Measurements from ENCODE around the gene ACAA2.

The ACAA2 gene

GRCh38 chr18:49832221-49832647, 18.9 kb upstream of the ACAA2 start:
- Histone ChIP-seq H3K4me3 (ENCODE audit: low read length) (no peak overlapping the region), H3K9ac (ENCODE audit: low read length) (no peak overlapping the region), H3K27me3 (replicated peaks; ENCODE audit: control insufficient read depth, insufficient read depth, low read length) (no peaks in the 10 kb centered on the region), H3K36me3 (ENCODE audit: control insufficient read depth, insufficient read depth, low read length, severe bottlenecking) (no peaks in the 10 kb centered on the region), H3K4me1 (ENCODE audit: control insufficient read depth, insufficient read depth, low read length) (peaks cover 31% of the 10 kb centered on the region), H3K9me3 (ENCODE audit: control insufficient read depth, low read length) (peaks cover 3% of the 10 kb centered on the region)
- DNase-seq (ENCODE audit: low read depth), result no peak

GRCh38 chr18:49827996-49828395, 14.7 kb upstream of the ACAA2 start:
- Histone ChIP-seq H3K9me3 (ENCODE audit: control insufficient read depth, low read length) (peaks cover 7% of the 10 kb centered on the region), H3K36me3 (ENCODE audit: control insufficient read depth, insufficient read depth, low read length, severe bottlenecking) (no peaks in the 10 kb centered on the region), H3K4me3 (ENCODE audit: low read length) (no peak overlapping the region), H3K4me1 (ENCODE audit: control insufficient read depth, insufficient read depth, low read length) (peaks cover 5% of the 10 kb centered on the region), H3K27me3 (replicated peaks; ENCODE audit: control insufficient read depth, insufficient read depth, low read length) (no peaks in the 10 kb centered on the region), H3K9ac (ENCODE audit: low read length) (no peak overlapping the region)
- no peak for DNase-seq (ENCODE audit: low read depth)

GRCh38 chr18:49819823-49820671, 6.7 kb upstream of the ACAA2 start:
- H3K4me3 ChIP-seq (ENCODE audit: low read length), result no peak overlapping the region
- DNase-seq (ENCODE audit: low read depth), result no peak
- no peaks in the 10 kb centered on the region for H3K9me3 ChIP-seq (ENCODE audit: control insufficient read depth, low read length)
- no peaks in the 10 kb centered on the region for H3K36me3 ChIP-seq (ENCODE audit: control insufficient read depth, insufficient read depth, low read length, severe bottlenecking)
- peaks cover 4% of the 10 kb centered on the region for H3K4me1 ChIP-seq (ENCODE audit: control insufficient read depth, insufficient read depth, low read length)
- no peak overlapping the region for H3K9ac ChIP-seq (ENCODE audit: low read length)
- H3K27me3 ChIP-seq (replicated peaks; ENCODE audit: control insufficient read depth, insufficient read depth, low read length), result no peaks in the 10 kb centered on the region

DNA sequence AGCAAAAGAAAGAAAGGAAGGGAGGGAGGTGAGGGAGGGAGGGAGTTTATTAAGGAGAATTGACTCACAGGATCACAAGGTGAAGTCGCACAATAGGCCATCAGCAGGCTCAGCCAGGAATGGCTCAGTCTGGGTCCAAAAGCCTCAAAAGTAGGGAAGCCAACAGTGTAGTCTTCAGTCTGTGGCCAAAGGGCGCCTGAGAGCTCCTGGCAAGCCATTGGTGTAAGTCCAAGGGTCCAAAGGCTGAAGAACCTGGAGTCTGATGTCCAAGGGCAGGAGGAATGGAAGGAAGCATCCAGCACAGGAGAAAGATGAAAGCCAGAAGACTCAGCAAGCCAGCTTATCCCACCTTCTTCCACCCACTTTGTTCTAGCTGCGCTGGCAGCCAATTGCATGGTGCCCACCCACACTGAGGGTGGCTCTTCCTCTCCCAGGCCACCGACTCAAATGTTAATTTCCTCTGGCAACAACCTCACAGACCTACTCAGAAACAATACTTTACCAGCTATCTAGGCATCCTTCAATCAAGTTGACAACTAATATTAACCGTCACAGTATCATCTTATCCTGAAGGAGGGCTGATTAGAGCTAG, 5.8 kb upstream of the ACAA2 start:
- no peaks in the 10 kb centered on the region for H3K27me3 ChIP-seq (replicated peaks; ENCODE audit: control insufficient read depth, insufficient read depth, low read length)
- no peaks in the 10 kb centered on the region for H3K36me3 ChIP-seq (ENCODE audit: control insufficient read depth, insufficient read depth, low read length, severe bottlenecking)
- no peak for DNase-seq (ENCODE audit: low read depth)
- no peak overlapping the region for H3K9ac ChIP-seq (ENCODE audit: low read length)
- no peaks in the 10 kb centered on the region for H3K9me3 ChIP-seq (ENCODE audit: control insufficient read depth, low read length)
- H3K4me3 ChIP-seq (ENCODE audit: low read length), result no peak overlapping the region
- peaks cover 4% of the 10 kb centered on the region for H3K4me1 ChIP-seq (ENCODE audit: control insufficient read depth, insufficient read depth, low read length)

DNA sequence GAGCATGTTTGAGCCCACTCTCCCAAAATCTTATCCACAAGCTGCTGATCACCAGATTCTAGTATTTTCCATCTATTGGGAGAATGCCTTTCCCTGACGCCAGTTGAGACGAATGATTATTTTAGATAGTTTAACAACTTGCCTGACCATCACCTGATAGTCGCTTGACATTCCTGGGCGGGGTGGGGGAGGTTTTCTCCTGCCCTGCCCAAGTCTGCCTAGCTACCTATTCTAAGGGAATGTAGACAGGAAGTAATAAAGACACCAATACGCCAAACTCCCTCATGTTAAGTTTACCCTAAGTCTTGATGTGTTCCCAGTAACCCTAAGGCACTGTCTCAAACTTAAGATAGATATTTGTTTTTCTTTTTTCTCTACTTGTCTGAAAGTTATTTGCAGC, 4.6 kb upstream of the ACAA2 start:
- Histone ChIP-seq H3K36me3 (ENCODE audit: control insufficient read depth, insufficient read depth, low read length, severe bottlenecking) (no peaks in the 10 kb centered on the region), H3K4me1 (ENCODE audit: control insufficient read depth, insufficient read depth, low read length) (peaks cover 4% of the 10 kb centered on the region), H3K9ac (ENCODE audit: low read length) (no peak overlapping the region), H3K27me3 (replicated peaks; ENCODE audit: control insufficient read depth, insufficient read depth, low read length) (no peaks in the 10 kb centered on the region), H3K4me3 (ENCODE audit: low read length) (no peak overlapping the region), H3K9me3 (ENCODE audit: control insufficient read depth, low read length) (no peaks in the 10 kb centered on the region)
- DNase-seq (ENCODE audit: low read depth), result no peak

- H3K4me3 ChIP-seq (ENCODE audit: low read length), result no peak overlapping the region
- H3K27me3 ChIP-seq (replicated peaks; ENCODE audit: control insufficient read depth, insufficient read depth, low read length), result no peaks in the 10 kb centered on the region
- H3K9me3 ChIP-seq (ENCODE audit: control insufficient read depth, low read length), result no peaks in the 10 kb centered on the region
- DNase-seq (ENCODE audit: low read depth), result no peak
- H3K36me3 ChIP-seq (ENCODE audit: control insufficient read depth, insufficient read depth, low read length, severe bottlenecking), result no peaks in the 10 kb centered on the region
- H3K4me1 ChIP-seq (ENCODE audit: control insufficient read depth, insufficient read depth, low read length), result peaks cover 12% of the 10 kb centered on the region
- no peak overlapping the region for H3K9ac ChIP-seq (ENCODE audit: low read length)
These were observed 2.6 kb upstream of the ACAA2 start for GRCh38 chr18:49815927-49816326.

GRCh38 chr18:49814147-49814499, 790 bp upstream of the ACAA2 start:
- Histone ChIP-seq H3K4me1 (ENCODE audit: control insufficient read depth, insufficient read depth, low read length) (peaks cover 13% of the 10 kb centered on the region), H3K9ac (ENCODE audit: low read length) (peak overlapping the region; percentile 95), H3K9me3 (ENCODE audit: control insufficient read depth, low read length) (no peaks in the 10 kb centered on the region), H3K4me3 (ENCODE audit: low read length) (peak overlapping the region; percentile 84), H3K27me3 (replicated peaks; ENCODE audit: control insufficient read depth, insufficient read depth, low read length) (no peaks in the 10 kb centered on the region), H3K36me3 (ENCODE audit: control insufficient read depth, insufficient read depth, low read length, severe bottlenecking) (peaks cover 5% of the 10 kb centered on the region)
- peak; percentile 84 for DNase-seq (ENCODE audit: low read depth)

DNA sequence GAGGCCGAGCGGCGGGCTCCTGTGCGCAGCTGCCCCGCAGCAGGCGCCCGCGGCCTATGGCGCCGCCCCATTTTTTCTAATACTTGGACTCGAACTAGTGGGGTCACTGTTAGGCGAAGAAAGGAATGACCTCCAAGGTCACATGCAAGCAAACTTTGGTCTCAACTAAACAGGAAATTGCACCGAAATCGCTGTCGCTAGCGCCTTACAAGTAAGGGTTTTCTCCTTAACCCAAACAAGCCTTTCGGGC, 339 bp downstream of the ACAA2 start:
- Histone ChIP-seq H3K9me3 (ENCODE audit: control insufficient read depth, low read length) (no peaks in the 10 kb centered on the region), H3K4me3 (ENCODE audit: low read length) (peak overlapping the region; percentile 84)

DNA sequence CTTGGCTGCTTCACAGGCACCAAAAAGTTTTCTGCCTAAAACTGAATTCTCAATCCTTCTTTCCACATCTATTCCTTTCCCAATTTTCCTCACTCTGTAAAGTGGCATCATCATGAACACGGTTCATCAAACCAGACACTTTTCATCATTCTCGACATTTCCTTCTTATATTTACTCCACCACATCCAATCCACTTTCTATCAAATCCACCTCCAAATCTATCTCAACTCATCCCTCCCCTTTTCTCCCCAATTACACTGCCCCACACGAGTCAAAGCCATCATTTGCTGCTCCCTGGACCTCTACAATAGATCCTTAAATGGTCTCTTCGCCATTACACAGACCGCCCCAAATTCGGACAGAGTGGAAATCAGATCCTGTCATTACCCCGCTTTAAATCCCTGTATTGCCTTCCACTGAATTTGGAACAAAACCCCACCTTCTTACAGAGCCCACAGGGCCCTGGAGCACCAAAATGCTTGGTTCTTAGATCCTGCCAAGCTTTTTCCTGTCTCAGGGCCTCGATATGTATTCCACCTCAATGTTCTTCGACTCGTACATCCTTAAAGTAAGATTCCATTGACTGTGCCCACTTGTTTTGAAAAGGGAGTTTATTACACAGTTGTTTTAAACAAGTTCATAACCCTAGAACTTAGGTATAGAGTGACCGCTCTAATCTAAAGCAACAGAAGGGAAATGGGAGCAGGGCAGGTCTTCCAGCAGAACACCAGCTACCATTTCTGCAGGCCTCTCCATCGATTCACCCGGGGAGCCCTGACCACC, 856 bp downstream of the ACAA2 start:
- Histone ChIP-seq H3K4me3 (ENCODE audit: low read length) (peak overlapping the region; percentile 84), H3K4me1 (ENCODE audit: control insufficient read depth, insufficient read depth, low read length) (peaks cover 13% of the 10 kb centered on the region), H3K27me3 (replicated peaks; ENCODE audit: control insufficient read depth, insufficient read depth, low read length) (no peaks in the 10 kb centered on the region), H3K9me3 (ENCODE audit: control insufficient read depth, low read length) (no peaks in the 10 kb centered on the region), H3K36me3 (ENCODE audit: control insufficient read depth, insufficient read depth, low read length, severe bottlenecking) (peaks cover 5% of the 10 kb centered on the region), H3K9ac (ENCODE audit: low read length) (peak overlapping the region; percentile 95)
- DNase-seq (ENCODE audit: low read depth), result peak; percentile 50

More for the DNA sequence above, 339 bp downstream of the ACAA2 start:
- DNase-seq (ENCODE audit: low read depth), result peak; percentile 69
- H3K36me3 ChIP-seq (ENCODE audit: control insufficient read depth, insufficient read depth, low read length, severe bottlenecking), result peaks cover 5% of the 10 kb centered on the region
- peaks cover 13% of the 10 kb centered on the region for H3K4me1 ChIP-seq (ENCODE audit: control insufficient read depth, insufficient read depth, low read length)
- H3K9ac ChIP-seq (ENCODE audit: low read length), result peak overlapping the region; percentile 95
- no peaks in the 10 kb centered on the region for H3K27me3 ChIP-seq (replicated peaks; ENCODE audit: control insufficient read depth, insufficient read depth, low read length)

GRCh38 chr18:49811151-49811938, 2.0 kb downstream of the ACAA2 start:
- Histone ChIP-seq H3K36me3 (ENCODE audit: control insufficient read depth, insufficient read depth, low read length, severe bottlenecking) (peaks cover 5% of the 10 kb centered on the region), H3K9ac (ENCODE audit: low read length) (peak overlapping the region; percentile 95), H3K27me3 (replicated peaks; ENCODE audit: control insufficient read depth, insufficient read depth, low read length) (no peaks in the 10 kb centered on the region), H3K9me3 (ENCODE audit: control insufficient read depth, low read length) (no peaks in the 10 kb centered on the region), H3K4me3 (ENCODE audit: low read length) (peak overlapping the region; percentile 84), H3K4me1 (ENCODE audit: control insufficient read depth, insufficient read depth, low read length) (peaks cover 13% of the 10 kb centered on the region)
- DNase-seq (ENCODE audit: low read depth), result no peak

Measured in adipocyte (in vitro differentiated cells).